H1 (cell line): ENCODE measurements around the gene TEX51. TPM values are rescaled to one million over a fixed set of nuclear protein-coding genes. Genes with fewer than 3 reads are reported as not detected.

Experiments
- BACH1 ChIP-seq: IDR thresholded peaks from 2 replicates; pipeline ENCODE4 v1.6.1; 2012; ENCODE audit warnings: low read length, improper control_type of control experiment
- CTCF ChIP-seq, 3 experiments: IDR thresholded peaks; 1 replicate in 2 of 3; 2 replicates in 1 of 3; pipeline versions ENCODE4 v1.5.1 to v1.6.1; 2011; ENCODE audit warnings: low read length in 3 of 3, mild to moderate bottlenecking in 3 of 3, inconsistent platforms in 2 of 3, low read depth in 1 of 3, moderate library complexity in 1 of 3; ENCODE audit not compliant: insufficient read depth in 1 of 3; ENCODE audit errors: control extremely low read depth in 1 of 3
- MAFK ChIP-seq: IDR thresholded peaks from 2 replicates; pipeline ENCODE4 v1.6.1; 2012; ENCODE audit warnings: low read depth, mild to moderate bottlenecking, improper control_type of control experiment, low read length
- YY1 ChIP-seq: IDR thresholded peaks from 2 replicates; pipeline ENCODE4 v1.6.1; 2011; ENCODE audit warnings: low read depth, mild to moderate bottlenecking, low read length
- polyA plus RNA-seq, 7 experiments: library from polyadenylated mRNA; depleted of rRNA in 3 of 7; stranded (reverse) in 5 of 7; unstranded in 2 of 7; fragments of >200 nt in 5 of 7; fragments of 200-250 nt in 2 of 7; gene quantifications; 1 replicate in 5 of 7; 2 replicates in 1 of 7; 4 replicates in 1 of 7; pipeline versions ENCODE4 v1.2.1 to v1.2.3, GENCODE V29; 2011 to 2013; ENCODE audit warnings: missing spikeins in 2 of 7, mixed read lengths in 2 of 7
- total RNA-seq: library from RNA; stranded (reverse); fragmentation: NEBNext Ultra II Directional; extraction: Animal tissue kit (Norgen Biotek cat#: 25700); gene quantifications from 2 replicates; pipeline ENCODE4 v1.2.1, GENCODE V29; 2021

TEX51 gene
- total and polyA plus RNA-seq, 2 of the 8 experiments (the other 6 are each of a cell fraction or from before 2014, with no cell fraction given): not detected

GRCh38 chr2:126902152-126902835, 3.6 kb downstream of the TEX51 start (continued):
- TF ChIP-seq YY1 (no peak), BACH1 (no peak), CTCF (IDR thresholded peaks at IDR 0.05; ENCODE audit: control extremely low read depth in 1 of 3, insufficient read depth in 1 of 3, low read depth in 1 of 3, low read length in 3 of 3) (no peak), MAFK (no peak)
